Left ventricle myocardium inferior (tissue), 1 donor: ENCODE results near the gene PRKAR2A. TPM values are rescaled to one million over a fixed set of nuclear protein-coding genes. Genes with fewer than 3 reads are reported as not detected.
A peak's percentile ranks its signal among the peaks of the same experiment; 100 is the strongest.

Source experiments
- DNase-seq: peaks from one replicate; pipeline ENCODE4 v3.0.0-alpha.2; 2020
- H3K27ac ChIP-seq: fragments of 200-600 bp; replicated peaks from 2 replicates; pipeline ENCODE4 v1.8.0; 2021
- H3K27me3 ChIP-seq: fragments of 200-600 bp; 2 replicates; pipeline ENCODE4 v1.8.0; 2021; ENCODE audit warnings: low read depth
- H3K36me3 ChIP-seq: fragments of 200-600 bp; 2 replicates; pipeline ENCODE4 v1.8.0; 2021
- H3K4me1 ChIP-seq: fragments of 200-600 bp; 2 replicates; pipeline ENCODE4 v1.8.0; 2021
- H3K4me3 ChIP-seq: fragments of 200-600 bp; 2 replicates; pipeline ENCODE4 v1.8.0; 2021; ENCODE audit warnings: mild to moderate bottlenecking, moderate library complexity
- H3K9me3 ChIP-seq: fragments of 200-600 bp; replicated peaks from 2 replicates; pipeline ENCODE4 v1.8.0; 2021
- CTCF ChIP-seq: fragments of 200-600 bp; IDR thresholded peaks from 2 replicates; pipeline ENCODE4 v1.8.0; 2021; ENCODE audit warnings: antibody characterized with exemption, mild to moderate bottlenecking, borderline replicate concordance
- intact Hi-C: fragments of 100-400 bp; cut with micrococcal nuclease; formaldehyde crosslinking; loops from one replicate; pipeline ENCODE4 v1.11.0; 2022
- total RNA-seq: library from RNA; stranded (reverse); fragmentation: NEBNext Ultra II Directional; extraction: Animal tissue kit (Norgen Biotek cat#: 25700); gene quantifications from one replicate; pipeline ENCODE4 v1.2.1, GENCODE V29; 2021
- donor health status: DM: no; HTN: yes; CAD: no; lungs with severe emphysema.

PRKAR2A gene
- total RNA-seq, 1 donor from 2014 or later: 52.2 TPM

DNA sequence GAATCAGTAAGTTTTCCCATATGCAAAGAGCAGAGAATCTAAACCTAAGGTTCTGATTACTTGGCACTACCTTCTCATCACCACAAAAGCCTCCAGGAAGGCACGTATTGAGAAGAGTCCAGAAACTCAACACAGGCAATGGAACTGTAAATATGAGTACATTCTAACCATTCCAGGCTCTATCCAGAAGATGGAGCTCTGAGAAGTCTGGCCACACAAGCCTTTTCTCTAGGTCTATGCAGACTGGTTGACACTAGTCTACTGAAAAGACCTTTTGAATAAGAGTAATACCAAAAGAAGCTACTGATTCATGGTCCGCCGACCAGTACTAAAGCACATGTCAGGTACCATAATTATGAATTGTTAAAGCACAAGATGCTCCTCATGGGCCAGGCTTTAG, 149.7 kb downstream of the PRKAR2A start:
- no peaks in the 10 kb centered on the region for H3K9me3 ChIP-seq
- TF ChIP-seq CTCF: no peak
- H3K4me1 ChIP-seq: peaks cover 74% of the 10 kb centered on the region
- intact Hi-C loops: no loop called here
- peaks cover 47% of the 10 kb centered on the region for H3K36me3 ChIP-seq
- no peaks in the 10 kb centered on the region for H3K27me3 ChIP-seq
- no peak overlapping the region for H3K27ac ChIP-seq
- DNase-seq: no peak
- no peak overlapping the region for H3K4me3 ChIP-seq

- peaks cover 67% of the 10 kb centered on the region for H3K4me1 ChIP-seq
- H3K9me3 ChIP-seq: no peaks in the 10 kb centered on the region
- no peak overlapping the region for H3K4me3 ChIP-seq
- no peaks in the 10 kb centered on the region for H3K27me3 ChIP-seq
- no peak for TF ChIP-seq CTCF
- DNase-seq: no peak
- intact Hi-C loops: no loop called here
- peaks cover 60% of the 10 kb centered on the region for H3K36me3 ChIP-seq
- peak overlapping the region; percentile 89 for H3K27ac ChIP-seq
Measured at GRCh38 chr3:48696601-48697000, 151.1 kb downstream of the PRKAR2A start.

Other genes with a start within 250 kb of the PRKAR2A start
- gene UQCRC1, start 238.2 kb downstream of the PRKAR2A start, total RNA-seq: 1,000 TPM
- gene TMEM89, start 226.1 kb downstream of the PRKAR2A start, total RNA-seq: not detected
- 12.9 TPM for gene SLC26A6, start 212.4 kb downstream of the PRKAR2A start, total RNA-seq
- 0.14 TPM for gene CELSR3, start 185.0 kb downstream of the PRKAR2A start, total RNA-seq
- 17.0 TPM for gene NCKIPSD, start 162.0 kb downstream of the PRKAR2A start, total RNA-seq
- gene IP6K2, start 130.7 kb downstream of the PRKAR2A start, total RNA-seq: 23.5 TPM
- gene SLC25A20, start 51.0 kb upstream of the PRKAR2A start, total RNA-seq: 94.1 TPM
- 180 TPM for gene ARIH2, start 71.0 kb upstream of the PRKAR2A start, total RNA-seq
- gene P4HTM, start 142.4 kb upstream of the PRKAR2A start, total RNA-seq: 28.9 TPM
- gene WDR6, start 159.5 kb upstream of the PRKAR2A start, total RNA-seq: 79.0 TPM
- gene DALRD3, start 170.7 kb upstream of the PRKAR2A start, total RNA-seq: 11.8 TPM
- 159 TPM for gene NDUFAF3, start 174.2 kb upstream of the PRKAR2A start, total RNA-seq
- 46.9 TPM for gene IMPDH2, start 181.5 kb upstream of the PRKAR2A start, total RNA-seq
- 58.8 TPM for gene QRICH1, start 246.2 kb upstream of the PRKAR2A start, total RNA-seq